Glomerular visceral epithelial cell (primary cell): ENCODE data around the gene TRAF4.
"Not testable (repeated sequence)": the region's sequence is repeated elsewhere in the genome, so short reads cannot be mapped to it uniquely, and the experiment has no call there.

Experiments
- DNase-seq: peaks from one replicate; pipeline ENCODE4 v3.0.0-alpha.2; 2016; ENCODE audit errors: extremely low spot score

Gene TRAF4

GRCh38 chr17:28729950-28730330 lies 13.9 kb upstream of the TRAF4 start:
- no peak for DNase-seq

- DNase-seq: no peak
These were observed 10.5 kb upstream of the TRAF4 start for GRCh38 chr17:28733346-28733745.

- no peak for DNase-seq
These were observed 9.0 kb upstream of the TRAF4 start for GRCh38 chr17:28734712-28735241.

GRCh38 chr17:28735242-28735722 lies 8.5 kb upstream of the TRAF4 start:
- DNase-seq: no peak

- DNase-seq: not testable (repeated sequence)
These were observed 7.7 kb upstream of the TRAF4 start for GRCh38 chr17:28735913-28736769.

GRCh38 chr17:28737316-28737715 lies 6.5 kb upstream of the TRAF4 start:
- no peak for DNase-seq

GRCh38 chr17:28737770-28738679 lies 5.8 kb upstream of the TRAF4 start:
- no peak for DNase-seq

GRCh38 chr17:28738680-28739384 lies 5.0 kb upstream of the TRAF4 start:
- no peak for DNase-seq

- no peak for DNase-seq
These were observed 3.1 kb upstream of the TRAF4 start for GRCh38 chr17:28740406-28741357.

- DNase-seq: no peak
These were observed 2.2 kb upstream of the TRAF4 start for GRCh38 chr17:28741358-28742349.

GRCh38 chr17:28744104-28744971 lies 527 bp downstream of the TRAF4 start:
- DNase-seq: peak; percentile 64

- peak; percentile 51 for DNase-seq
These were observed 1.4 kb downstream of the TRAF4 start for GRCh38 chr17:28744972-28745785.

- peak; percentile 60 for DNase-seq
These were observed 2.1 kb downstream of the TRAF4 start for GRCh38 chr17:28745786-28746411.

GRCh38 chr17:28746611-28747050 lies 2.8 kb downstream of the TRAF4 start:
- no peak for DNase-seq

GRCh38 chr17:28747051-28747691 lies 3.4 kb downstream of the TRAF4 start:
- DNase-seq: no peak
